GM12878 (cell line): ENCODE results near the gene ARVCF. TPM values are rescaled to one million over a fixed set of nuclear protein-coding genes. Genes with fewer than 3 reads are reported as not detected.

Source experiments
- ATAC-seq: fragments of 200-7000 bp; cut with Tn5 transposase; 3 replicates; pipeline ENCODE4 v1.9.1; 2020; ENCODE audit warnings: mild to moderate bottlenecking, moderate library complexity
- BruUV-seq: library from RNA; stranded (reverse); fragments of 400-500 nt; replicated peaks from 2 replicates; lab custom pipeline; 2021; lab: Mats Ljungman, UMichigan
- CTCF ChIA-PET: fragments of 300-600 bp; sonication (Branson Sonifier 250); formaldehyde crosslinking; extraction: SDS; loops from one replicate; lab custom pipeline; 2021; ENCODE audit warnings: inconsistent platforms; lab: Yijun Ruan, JAX
- POLR2A ChIA-PET: fragments of 350-600 bp; formaldehyde crosslinking; extraction: SDS; loops from one replicate; lab custom pipeline; 2021; ENCODE audit warnings: inconsistent platforms; lab: Charles Lee
- RAD21 ChIA-PET: fragments of 300-600 bp; sonication (Branson Sonifier 250); formaldehyde crosslinking; loops from one replicate; lab custom pipeline; 2023; ENCODE audit warnings: antibody characterized with exemption; ENCODE audit not compliant: unreplicated experiment; lab: Charles Lee
- SMC1A ChIA-PET: fragments of 300-600 bp; sonication (Branson Sonifier 250); formaldehyde crosslinking; loops from one replicate; lab custom pipeline; 2023; ENCODE audit not compliant: unreplicated experiment, uncharacterized antibody; lab: Charles Lee
- DNase-seq: peaks from one replicate; pipeline ENCODE4 v3.0.0-alpha.2; 2011; ENCODE audit warnings: low read depth, low spot score
- FAIRE-seq: peaks from 3 replicates; lab custom pipeline; 2011; peaks lifted over from hg19 to GRCh38; lab: Jason Lieb, UNC
- H2AFZ ChIP-seq: 2 replicates; pipeline ENCODE4 v1.6.0; 2011; ENCODE audit warnings: low read depth, low read length, control low read depth; ENCODE audit not compliant: control insufficient read depth
- H3K27ac ChIP-seq: 2 replicates; pipeline ENCODE4 v1.5.1; 2011; ENCODE audit warnings: control low read depth; ENCODE audit not compliant: control insufficient read depth, insufficient read depth
- H3K27me3 ChIP-seq, 2 experiments: replicated peaks in 1 of 2; 2 replicates each; pipeline versions ENCODE4 v1.6.0 to v1.6.1; 2011; ENCODE audit warnings: low read length in 1 of 2; ENCODE audit not compliant: control insufficient read depth in 2 of 2, insufficient read depth in 2 of 2
- H3K36me3 ChIP-seq, 2 experiments: 2 replicates each; pipeline ENCODE4 v1.5.1; 2011; ENCODE audit warnings: low read length in 1 of 2; ENCODE audit not compliant: control insufficient read depth in 2 of 2, insufficient read depth in 2 of 2
- H3K4me1 ChIP-seq: 2 replicates; pipeline ENCODE4 v1.6.1; 2011; ENCODE audit warnings: mild to moderate bottlenecking, low read length, moderate library complexity, mixed read lengths; ENCODE audit not compliant: control insufficient read depth, insufficient read depth
- H3K4me2 ChIP-seq: 2 replicates; pipeline ENCODE4 v1.6.0; 2011; ENCODE audit warnings: control low read depth; ENCODE audit not compliant: control insufficient read depth, insufficient read depth
- H3K4me3 ChIP-seq: fragments of 200-600 bp; sonication (generic); 2 replicates; pipeline ENCODE4 v1.5.1; 2016
- H3K79me2 ChIP-seq: 2 replicates; pipeline ENCODE4 v1.6.0; 2011; ENCODE audit warnings: low read length; ENCODE audit not compliant: control insufficient read depth, insufficient read depth
- H3K9ac ChIP-seq: 2 replicates; pipeline ENCODE4 v1.8.0; 2011; ENCODE audit warnings: low read length, control low read depth, mixed read lengths; ENCODE audit not compliant: control insufficient read depth, insufficient read depth
- H3K9me3 ChIP-seq: replicated peaks from 3 replicates; pipeline ENCODE4 v1.5.1; 2011; ENCODE audit warnings: mild to moderate bottlenecking, low read length; ENCODE audit not compliant: control insufficient read depth, insufficient read depth
- H4K20me1 ChIP-seq: 2 replicates; pipeline ENCODE4 v1.6.0; 2011; ENCODE audit not compliant: control insufficient read depth, insufficient read depth
- BCL3 ChIP-seq: IDR thresholded peaks from 2 replicates; pipeline ENCODE4 v1.6.1; 2011; ENCODE audit warnings: borderline replicate concordance, low read depth, mild to moderate bottlenecking, moderate library complexity, low read length; ENCODE audit not compliant: insufficient read depth, poor library complexity, severe bottlenecking
- BMI1 ChIP-seq: fragments of 450-650 bp; IDR thresholded peaks from 2 replicates; pipeline ENCODE4 v1.6.1; 2016; ENCODE audit warnings: mild to moderate bottlenecking, moderate library complexity, borderline replicate concordance
- CBX5 ChIP-seq: sonication (generic); IDR thresholded peaks from 2 replicates; pipeline ENCODE4 v1.6.1; 2016; ENCODE audit warnings: low read depth, moderate library complexity, mild to moderate bottlenecking, inconsistent platforms
- CHD2 ChIP-seq: IDR thresholded peaks from 2 replicates; pipeline ENCODE4 v1.6.1; 2011; ENCODE audit warnings: low read depth, low read length, improper control_type of control experiment, borderline replicate concordance
- FOS ChIP-seq: IDR thresholded peaks from 3 replicates; pipeline ENCODE4 v1.6.1; 2011; ENCODE audit warnings: borderline replicate concordance; ENCODE audit not compliant: insufficient read length; ENCODE audit errors: extremely low read depth
- NR2C2 ChIP-seq: IDR thresholded peaks from 2 replicates; pipeline ENCODE4 v1.6.1; 2011; ENCODE audit warnings: borderline replicate concordance, low read depth; ENCODE audit not compliant: control insufficient read depth, insufficient read length
- RUNX3 ChIP-seq: IDR thresholded peaks from 2 replicates; pipeline ENCODE4 v1.6.1; 2012; ENCODE audit warnings: low read length, inconsistent platforms
- SMC3 ChIP-seq: IDR thresholded peaks from 2 replicates; pipeline ENCODE4 v1.6.1; 2011; ENCODE audit warnings: low read length, improper control_type of control experiment, borderline replicate concordance
- SREBF1 ChIP-seq: IDR thresholded peaks from 2 replicates; pipeline ENCODE4 v1.6.1; 2012; ENCODE audit warnings: mild to moderate bottlenecking, low read length
- ZNF207 ChIP-seq: fragments of 450-650 bp; IDR thresholded peaks from 2 replicates; pipeline ENCODE4 v1.6.1; 2014; ENCODE audit warnings: antibody characterized with exemption, mild to moderate bottlenecking, borderline replicate concordance
- ZNF217 ChIP-seq: fragments of 450-650 bp; IDR thresholded peaks from 2 replicates; pipeline ENCODE4 v1.6.1; 2017; ENCODE audit warnings: antibody characterized with exemption, mild to moderate bottlenecking
- WGBS: methylation state at CpG from one replicate; pipeline ENCODE4 v1.1.6; 2016; ENCODE audit warnings: low lambda C conversion rate; ENCODE audit not compliant: insufficient replicate concordance, insufficient coverage; ENCODE audit errors: missing lambda C conversion rate; 5-methylcytosine and 5-hydroxymethylcytosine counted together
- in situ Hi-C: fragments of 300-500 bp; cut with MboI; formaldehyde crosslinking; loops from 9 replicates; pipeline ENCODE4 v1.14.3; 2018; ENCODE audit warnings: mixed read lengths
- intact Hi-C: fragments of 100-400 bp; cut with micrococcal nuclease; formaldehyde crosslinking; loops from one replicate; pipeline ENCODE4 v1.14.2; 2022; ENCODE audit not compliant: unreplicated experiment
- polyA plus RNA-seq, 11 experiments: library from polyadenylated mRNA; depleted of rRNA in 4 of 11; unstranded in 6 of 11; stranded (reverse) in 5 of 11; fragments of >200 nt; fragmentation: Nextera tagmentation in 4 of 11; fragmentation: Illumina TruSeq in 1 of 11; extraction: Ambion mirVana in 4 of 11; extraction: Trizol in 1 of 11; gene quantifications; 1 replicate in 1 of 11; 2 replicates in 10 of 11; pipeline versions ENCODE4 v1.2.1 to v1.2.3, GENCODE V29; 2011 to 2016; ENCODE audit warnings: inconsistent platforms in 2 of 11, missing spikeins in 2 of 11, low read depth in 1 of 11
- total RNA-seq, 4 experiments: library from RNA; depleted of rRNA in 3 of 4; stranded (reverse); fragments of >200 nt in 3 of 4; fragmentation: Illumina TruSeq in 1 of 4; extraction: Trizol in 1 of 4; gene quantifications; 2 replicates each; pipeline versions ENCODE4 v1.2.1 to v1.2.3, GENCODE V29; 2013 to 2021
- TF ChIP-seq, protein P1 (sequence below): fragments of 450-650 bp; IDR thresholded peaks from 2 replicates; pipeline ENCODE4 v1.6.1; 2017; ENCODE audit warnings: low read depth, mild to moderate bottlenecking, moderate library complexity
- TF ChIP-seq, protein P2 (sequence below): fragments of 450-650 bp; IDR thresholded peaks from 2 replicates; pipeline ENCODE4 v1.6.1; 2018; ENCODE audit warnings: mild to moderate bottlenecking, low read depth, moderate library complexity; ENCODE audit not compliant: partially characterized antibody

ARVCF gene
- total and polyA plus RNA-seq, 10 of the 15 experiments (the other 5 are each of a cell fraction or from before 2014, with no cell fraction given), result 0.13 to 1.9 (median 1.0) TPM; not detected in 2

- no peaks in the 10 kb centered on the region for H4K20me1 ChIP-seq
- BruUV-seq, result no TSS peak
- no peak for FAIRE-seq
- no peak for DNase-seq
- in situ Hi-C loops, result no loop called here
- no peaks in the 10 kb centered on the region for H3K4me1 ChIP-seq
- ChIA-PET SMC1A (no interaction called here), POLR2A (no interaction called here), CTCF (interaction anchor here (1.7 kb wide), 2 partner anchors 15 to 20 kb away, joined by 5 read pairs; no protein-coding TSS in a partner anchor), RAD21 (no interaction called here)
- H3K27ac ChIP-seq, result no peak overlapping the region
- no peaks in the 10 kb centered on the region for H3K79me2 ChIP-seq
- no peak overlapping the region for H3K9ac ChIP-seq
- 77% methylated on average over 9 of the region's 9 CpGs for WGBS
- no peaks in the 10 kb centered on the region; the same call in 2 of the 3 replicates for H3K9me3 ChIP-seq
- no peak overlapping the region for H3K4me2 ChIP-seq
- H2AFZ ChIP-seq, result no peak overlapping the region
- H3K4me3 ChIP-seq, result no peak overlapping the region
- ATAC-seq, result no peak
- TF ChIP-seq NR2C2 (no peak), SMC3 (no peak), SREBF1 (no peak), CHD2 (no peak), ZNF207 (no peak), ZNF217 (no peak), BCL3 (no peak), FOS (no peak), RUNX3 (no peak), CBX5 (no peak), BMI1 (no peak)
- TF ChIP-seq, protein P1, sequence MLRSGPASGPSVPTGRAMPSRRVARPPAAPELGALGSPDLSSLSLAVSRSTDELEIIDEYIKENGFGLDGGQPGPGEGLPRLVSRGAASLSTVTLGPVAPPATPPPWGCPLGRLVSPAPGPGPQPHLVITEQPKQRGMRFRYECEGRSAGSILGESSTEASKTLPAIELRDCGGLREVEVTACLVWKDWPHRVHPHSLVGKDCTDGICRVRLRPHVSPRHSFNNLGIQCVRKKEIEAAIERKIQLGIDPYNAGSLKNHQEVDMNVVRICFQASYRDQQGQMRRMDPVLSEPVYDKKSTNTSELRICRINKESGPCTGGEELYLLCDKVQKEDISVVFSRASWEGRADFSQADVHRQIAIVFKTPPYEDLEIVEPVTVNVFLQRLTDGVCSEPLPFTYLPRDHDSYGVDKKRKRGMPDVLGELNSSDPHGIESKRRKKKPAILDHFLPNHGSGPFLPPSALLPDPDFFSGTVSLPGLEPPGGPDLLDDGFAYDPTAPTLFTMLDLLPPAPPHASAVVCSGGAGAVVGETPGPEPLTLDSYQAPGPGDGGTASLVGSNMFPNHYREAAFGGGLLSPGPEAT, result no peak
- TF ChIP-seq, protein P2, sequence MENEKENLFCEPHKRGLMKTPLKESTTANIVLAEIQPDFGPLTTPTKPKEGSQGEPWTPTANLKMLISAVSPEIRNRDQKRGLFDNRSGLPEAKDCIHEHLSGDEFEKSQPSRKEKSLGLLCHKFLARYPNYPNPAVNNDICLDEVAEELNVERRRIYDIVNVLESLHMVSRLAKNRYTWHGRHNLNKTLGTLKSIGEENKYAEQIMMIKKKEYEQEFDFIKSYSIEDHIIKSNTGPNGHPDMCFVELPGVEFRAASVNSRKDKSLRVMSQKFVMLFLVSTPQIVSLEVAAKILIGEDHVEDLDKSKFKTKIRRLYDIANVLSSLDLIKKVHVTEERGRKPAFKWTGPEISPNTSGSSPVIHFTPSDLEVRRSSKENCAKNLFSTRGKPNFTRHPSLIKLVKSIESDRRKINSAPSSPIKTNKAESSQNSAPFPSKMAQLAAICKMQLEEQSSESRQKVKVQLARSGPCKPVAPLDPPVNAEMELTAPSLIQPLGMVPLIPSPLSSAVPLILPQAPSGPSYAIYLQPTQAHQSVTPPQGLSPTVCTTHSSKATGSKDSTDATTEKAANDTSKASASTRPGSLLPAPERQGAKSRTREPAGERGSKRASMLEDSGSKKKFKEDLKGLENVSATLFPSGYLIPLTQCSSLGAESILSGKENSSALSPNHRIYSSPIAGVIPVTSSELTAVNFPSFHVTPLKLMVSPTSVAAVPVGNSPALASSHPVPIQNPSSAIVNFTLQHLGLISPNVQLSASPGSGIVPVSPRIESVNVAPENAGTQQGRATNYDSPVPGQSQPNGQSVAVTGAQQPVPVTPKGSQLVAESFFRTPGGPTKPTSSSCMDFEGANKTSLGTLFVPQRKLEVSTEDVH, result no peak
- H3K36me3 ChIP-seq, result no peaks in the 10 kb centered on the region
- intact Hi-C loops, result no loop called here
- H3K27me3 ChIP-seq, result no peaks in the 10 kb centered on the region
These were observed 83.0 kb downstream of the ARVCF start for GRCh38 chr22:19933341-19934241.
